Activated T-cell treated with anti-CD3 and anti-CD28 coated beads for 48 hours (primary cell): ENCODE measurements around the gene GRAMD4.
A peak's percentile ranks its signal among the peaks of the same experiment; 100 is the strongest.

Experiments used
- DNase-seq: peaks from one replicate; pipeline ENCODE4 v3.0.0-alpha.2; 2020; ENCODE audit warnings: low read depth

GRAMD4 gene

DNA sequence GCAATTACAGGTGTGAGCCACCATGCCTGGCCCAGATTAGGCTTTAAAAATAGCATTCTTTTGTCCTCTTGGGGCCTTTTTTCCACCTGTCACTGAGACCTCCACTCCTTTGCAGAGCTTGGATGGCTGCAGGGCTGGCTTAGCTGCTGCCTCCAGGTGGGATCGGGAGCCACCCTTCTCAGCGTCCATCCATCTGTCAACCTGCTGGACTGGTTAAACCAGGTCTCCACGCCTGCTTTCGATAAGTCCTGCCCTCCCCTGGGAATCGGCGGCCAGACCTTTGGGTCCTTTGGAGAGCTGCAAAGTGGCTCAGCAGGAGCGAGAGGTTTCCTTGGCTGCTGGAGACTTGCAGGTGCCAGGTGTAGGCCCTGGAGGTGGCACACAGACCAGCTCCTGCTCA, 23.4 kb upstream of the GRAMD4 start:
- no peak for DNase-seq

DNA sequence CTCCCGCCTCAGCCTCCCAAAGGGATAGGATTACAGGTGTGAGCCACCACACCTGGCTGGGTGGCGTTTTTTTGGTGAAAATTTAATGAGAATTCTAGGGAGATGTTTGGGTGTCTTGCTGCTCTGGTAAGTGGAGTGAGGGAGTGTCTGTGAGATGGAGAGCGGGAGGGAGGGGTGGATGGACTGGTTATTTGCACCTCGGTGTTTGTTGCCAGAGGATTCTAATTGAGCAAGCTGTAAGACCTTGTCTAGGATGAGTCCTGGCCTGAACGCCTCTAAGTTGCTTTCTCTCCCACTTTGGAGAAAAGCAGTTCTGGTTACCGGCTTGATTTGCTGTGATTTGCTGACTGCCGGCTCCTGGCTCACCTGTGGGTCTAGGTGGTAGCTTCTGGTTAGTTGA, 22.0 kb upstream of the GRAMD4 start:
- no peak for DNase-seq

DNA sequence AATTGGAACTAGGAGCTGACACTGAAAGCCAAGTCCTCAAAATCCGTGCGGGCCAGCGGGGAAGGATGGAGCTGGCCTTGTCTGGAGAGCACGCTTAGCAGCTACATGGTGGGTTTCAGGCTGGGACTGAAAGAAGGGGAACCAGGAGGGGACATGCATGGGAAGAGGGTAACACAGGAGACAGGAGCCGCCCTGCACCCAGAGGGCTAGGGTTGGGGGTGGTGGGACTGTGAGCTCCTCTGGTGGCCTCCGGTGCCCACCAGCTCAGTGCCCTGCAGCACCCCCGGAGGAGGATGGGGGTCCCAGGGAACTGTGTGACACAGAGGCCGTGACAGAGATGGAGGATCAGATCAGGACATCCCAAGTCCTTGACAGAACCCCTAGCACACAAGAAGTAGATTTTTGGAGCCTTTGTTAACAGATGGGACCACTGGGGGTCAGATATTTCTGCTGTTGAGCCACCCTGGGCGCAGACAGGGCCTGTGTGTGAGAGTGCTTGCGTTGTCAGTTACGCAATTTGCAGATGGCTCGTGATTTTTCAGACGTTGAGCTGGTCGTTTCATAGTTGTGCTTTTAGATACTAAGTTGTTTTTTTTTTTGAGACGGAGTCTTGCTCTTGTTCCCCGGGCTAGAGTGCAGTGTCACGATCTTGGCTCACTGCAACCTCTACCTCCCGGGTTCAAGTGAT, 21.3 kb upstream of the GRAMD4 start:
- no peak for DNase-seq

DNA sequence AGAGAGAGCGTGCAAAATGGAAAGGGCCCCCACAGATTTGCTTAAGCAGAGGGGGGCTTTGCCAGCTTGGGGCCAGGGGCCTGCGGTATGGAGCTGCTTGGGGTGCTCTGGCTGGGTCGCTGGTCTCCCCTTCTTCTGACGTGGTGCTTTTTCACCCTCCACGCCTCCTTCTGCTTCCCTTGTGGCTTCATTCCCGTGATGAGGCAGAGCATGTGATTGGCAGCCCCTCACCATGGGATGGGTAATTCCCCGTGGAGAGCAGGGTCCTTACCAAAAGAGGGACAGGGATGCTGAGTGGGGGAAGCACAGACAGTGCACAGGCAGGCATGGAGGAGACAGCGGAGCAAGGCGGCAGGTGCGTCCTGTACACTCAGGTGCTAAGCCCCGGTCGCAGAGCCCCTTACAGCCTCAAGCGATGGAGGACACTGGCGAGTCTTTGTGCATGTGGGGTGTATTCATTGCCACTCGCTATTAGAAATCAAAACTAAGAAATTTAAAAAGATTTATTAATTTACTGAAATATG, 19.9 kb upstream of the GRAMD4 start:
- no peak for DNase-seq

DNA sequence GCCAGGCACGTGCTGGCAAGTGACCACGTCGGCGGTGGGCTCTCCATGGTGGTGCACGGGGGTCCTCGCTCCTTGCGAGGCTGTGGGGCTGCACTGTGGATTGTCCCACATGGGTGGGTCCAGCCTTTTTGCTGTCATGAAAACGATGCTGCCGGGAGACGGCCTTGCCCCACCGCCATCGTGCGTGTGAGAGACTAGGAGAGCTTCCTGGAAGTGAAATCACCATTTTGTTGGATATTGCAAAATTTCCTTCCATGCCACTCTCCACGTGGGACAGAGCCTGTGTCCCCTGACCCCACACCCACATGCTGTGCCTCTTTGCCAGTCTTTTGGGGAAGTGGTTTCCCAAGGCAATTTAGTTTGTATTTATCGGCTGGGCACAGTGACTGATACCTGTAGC, 18.2 kb upstream of the GRAMD4 start:
- DNase-seq = no peak

DNA sequence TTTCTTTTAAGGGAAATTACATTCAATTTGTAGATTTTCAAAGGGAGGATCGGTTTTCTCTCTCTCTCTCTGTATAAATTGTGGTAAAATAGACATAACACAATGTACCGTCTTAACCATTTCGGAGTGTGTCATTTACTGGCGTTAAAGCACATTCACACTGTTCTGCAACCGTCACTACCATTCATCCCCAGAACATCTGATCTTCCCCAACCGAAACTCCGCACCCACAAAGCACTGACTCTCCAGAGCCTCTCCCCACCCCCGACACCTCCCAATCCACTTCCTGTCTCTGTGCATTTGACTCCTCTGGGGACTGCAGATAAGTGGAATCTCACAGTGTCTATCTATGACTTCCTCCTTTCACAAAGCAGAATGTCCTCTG, 15.9 kb upstream of the GRAMD4 start:
- DNase-seq = peak; percentile 71

DNA sequence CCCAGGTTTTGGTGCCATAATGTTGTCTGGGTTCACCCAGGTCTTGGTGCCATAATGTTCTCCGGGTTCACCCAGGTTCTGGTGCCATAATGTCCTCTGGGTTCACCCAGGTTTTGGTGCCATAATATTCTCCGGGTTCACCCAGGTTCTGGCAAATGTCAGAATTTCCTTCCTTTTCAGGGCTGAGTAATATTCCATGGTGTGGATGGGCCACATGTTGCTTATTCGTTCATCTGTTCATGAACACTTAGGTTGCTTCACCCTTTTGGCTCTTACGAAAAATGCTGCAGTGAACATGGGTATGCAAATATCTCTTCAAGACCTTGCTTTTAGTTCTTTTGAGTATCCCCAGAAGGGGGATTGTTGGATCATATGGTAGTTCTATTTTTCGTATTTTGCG, 15.1 kb upstream of the GRAMD4 start:
- DNase-seq = no peak

DNA sequence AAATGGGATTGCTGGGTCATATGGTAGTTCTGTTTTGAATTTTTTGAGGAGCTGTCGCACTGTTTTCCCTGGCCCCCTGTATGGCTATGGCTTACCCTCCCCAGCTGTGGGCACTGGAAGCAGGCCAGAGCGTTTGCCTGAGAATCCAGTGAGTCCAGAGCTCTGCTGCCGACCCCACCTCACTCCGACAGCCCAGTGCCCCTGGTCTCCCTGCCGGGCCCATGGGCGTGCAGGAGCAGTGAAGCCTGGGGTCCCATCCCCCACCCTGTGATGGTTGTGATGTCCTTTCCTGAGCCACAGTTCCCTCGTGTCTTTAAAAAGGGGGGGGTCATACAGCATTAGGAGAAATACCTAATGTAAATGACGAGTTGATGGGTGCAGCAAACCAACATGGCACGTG, 13.3 kb upstream of the GRAMD4 start:
- DNase-seq = no peak

DNA sequence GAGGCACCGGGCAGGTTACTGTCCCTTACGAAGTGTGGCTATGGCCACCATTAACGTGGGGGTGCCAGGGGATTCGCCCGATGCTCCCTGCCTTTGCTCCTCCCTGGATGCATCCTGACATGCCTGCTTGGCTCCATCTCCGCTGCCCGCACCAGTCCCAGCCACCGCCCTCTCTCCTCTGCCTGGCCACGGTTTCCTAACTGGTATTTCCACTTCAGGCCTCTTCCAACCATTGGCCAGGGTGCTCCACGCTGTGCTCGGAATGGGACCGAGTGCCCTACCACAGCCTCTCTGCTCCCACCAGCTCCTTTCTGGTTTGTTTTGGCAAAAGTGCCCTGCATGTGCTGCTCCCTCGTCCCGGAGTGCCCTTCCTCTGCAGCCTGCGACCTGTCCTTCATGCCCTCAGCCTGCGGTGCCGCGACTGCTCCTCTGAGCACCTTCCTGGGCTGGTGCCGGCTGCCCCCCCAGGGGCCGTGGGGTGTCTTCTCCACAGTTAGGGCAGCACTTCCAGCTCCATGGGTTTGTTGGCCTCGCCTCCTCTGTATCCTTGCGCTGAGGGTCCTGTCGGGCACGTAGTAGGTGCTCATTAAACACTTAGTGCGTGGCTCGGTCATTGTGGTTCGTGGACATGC, 12.6 kb upstream of the GRAMD4 start:
- DNase-seq = no peak

DNA sequence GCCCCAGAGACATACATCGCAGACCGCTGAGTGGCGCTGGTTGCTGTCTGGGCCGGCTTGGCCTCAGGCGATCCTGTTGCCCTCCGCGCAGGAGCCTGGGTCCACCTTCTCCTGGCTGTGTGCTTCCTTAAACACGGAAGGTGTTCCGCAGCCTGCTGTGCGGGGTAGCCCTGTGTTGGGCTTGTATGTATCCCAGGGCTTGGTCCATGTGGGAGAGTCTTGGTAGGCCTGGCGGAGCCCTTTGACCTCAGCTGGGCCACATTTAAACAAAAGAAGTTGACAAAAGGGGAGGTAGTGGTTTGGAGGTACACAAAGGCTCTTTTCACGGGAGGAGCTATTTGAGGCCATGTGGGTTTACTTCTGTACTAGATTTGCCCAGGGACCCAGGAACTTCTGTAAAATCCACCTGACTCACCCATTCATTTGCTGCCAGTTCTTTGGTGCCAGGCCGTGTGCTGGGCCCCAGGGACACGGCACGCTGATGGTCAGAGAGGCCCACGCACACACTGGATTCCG, 11.0 kb upstream of the GRAMD4 start:
- DNase-seq = no peak

DNA sequence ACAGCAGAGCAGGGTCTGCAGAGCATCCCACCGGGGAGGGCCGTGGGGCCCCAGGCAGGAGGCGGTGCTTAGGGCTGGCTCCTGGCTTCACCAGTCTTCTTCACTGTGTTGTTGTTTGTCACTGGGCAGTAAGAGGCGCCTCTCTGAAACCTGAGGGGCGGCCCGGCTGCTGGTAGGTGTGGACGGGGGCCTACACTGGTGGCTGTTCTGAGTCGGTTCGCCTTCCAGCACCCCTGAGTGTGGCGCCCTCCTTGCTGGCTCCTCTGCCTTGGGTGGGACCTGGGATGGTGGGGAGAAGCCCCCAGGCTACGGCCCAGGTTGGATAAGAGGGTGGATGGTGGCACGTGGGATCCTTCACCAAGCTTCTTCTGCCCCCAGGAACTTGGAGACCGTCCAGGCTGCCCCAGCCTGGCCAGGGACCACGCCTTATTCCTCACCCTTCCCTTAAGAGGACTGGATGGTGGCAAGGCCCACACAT, 10.4 kb upstream of the GRAMD4 start:
- DNase-seq = no peak

DNA sequence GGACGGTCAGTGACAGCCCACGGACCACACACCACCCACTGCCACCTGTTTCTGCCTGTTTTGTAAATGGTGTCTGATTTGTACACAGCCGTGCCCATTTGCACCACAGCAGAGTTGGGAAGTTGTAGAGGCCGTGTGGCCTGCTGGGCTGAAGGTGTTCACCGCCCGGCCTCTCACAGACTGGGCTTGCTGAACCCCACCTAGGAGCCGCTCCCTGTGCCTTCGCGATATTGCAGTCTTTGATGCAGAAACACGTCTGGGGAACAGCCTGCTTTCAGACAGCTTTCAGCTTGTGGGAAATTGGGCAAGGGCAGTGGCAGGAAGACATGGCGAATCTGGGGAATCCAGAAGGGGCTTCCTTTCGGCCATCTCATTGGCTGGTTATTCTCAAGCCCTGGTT, 9.8 kb upstream of the GRAMD4 start:
- DNase-seq = no peak

DNA sequence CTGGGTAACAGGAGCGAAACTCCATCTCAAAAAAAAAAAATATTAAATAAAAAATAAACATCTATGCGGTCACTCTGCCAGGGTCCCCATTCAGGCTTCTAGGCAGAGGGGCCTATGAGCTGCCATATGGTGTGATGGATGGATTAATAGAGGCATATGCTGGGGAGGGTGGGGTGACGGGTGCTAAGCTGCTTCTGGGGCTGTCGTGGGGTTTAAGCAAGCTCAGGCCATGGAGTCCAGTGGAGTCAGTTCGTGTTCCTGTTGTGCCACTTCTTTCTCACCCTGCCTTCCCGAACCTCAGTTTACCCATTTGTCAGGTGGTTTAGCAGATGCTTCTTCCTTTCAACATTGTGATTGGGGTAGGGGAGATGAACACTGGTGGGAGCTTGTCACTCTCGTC, 9.0 kb upstream of the GRAMD4 start:
- DNase-seq = no peak

DNA sequence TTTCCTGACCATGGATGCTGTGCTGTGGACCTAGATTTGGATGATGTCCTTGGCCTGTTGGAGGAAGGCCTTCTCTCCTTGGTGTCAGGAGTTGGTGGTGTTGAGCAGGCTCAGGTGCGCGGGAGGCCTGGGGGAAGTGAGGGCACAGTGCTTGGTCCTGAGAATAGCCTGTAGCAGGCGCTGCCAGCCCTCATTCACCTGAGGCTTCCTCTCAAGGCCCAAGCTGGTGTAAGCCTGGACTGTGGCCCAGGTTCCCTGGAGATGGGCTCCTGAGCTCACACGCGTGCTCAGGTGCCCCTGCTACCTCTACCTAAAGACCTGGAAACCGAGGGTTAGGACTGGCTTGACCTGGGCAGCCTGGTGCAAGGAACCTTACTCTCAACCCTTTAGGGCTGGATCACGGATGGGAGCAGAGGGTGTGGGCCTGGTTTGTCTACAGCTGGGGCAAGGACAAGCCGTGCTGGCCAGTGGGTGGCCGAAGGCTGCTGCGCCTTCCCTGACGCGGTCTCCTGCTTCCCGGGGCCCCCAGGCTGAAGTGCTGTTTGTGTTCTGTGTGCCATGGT, 7.8 kb upstream of the GRAMD4 start:
- no peak for DNase-seq

DNA sequence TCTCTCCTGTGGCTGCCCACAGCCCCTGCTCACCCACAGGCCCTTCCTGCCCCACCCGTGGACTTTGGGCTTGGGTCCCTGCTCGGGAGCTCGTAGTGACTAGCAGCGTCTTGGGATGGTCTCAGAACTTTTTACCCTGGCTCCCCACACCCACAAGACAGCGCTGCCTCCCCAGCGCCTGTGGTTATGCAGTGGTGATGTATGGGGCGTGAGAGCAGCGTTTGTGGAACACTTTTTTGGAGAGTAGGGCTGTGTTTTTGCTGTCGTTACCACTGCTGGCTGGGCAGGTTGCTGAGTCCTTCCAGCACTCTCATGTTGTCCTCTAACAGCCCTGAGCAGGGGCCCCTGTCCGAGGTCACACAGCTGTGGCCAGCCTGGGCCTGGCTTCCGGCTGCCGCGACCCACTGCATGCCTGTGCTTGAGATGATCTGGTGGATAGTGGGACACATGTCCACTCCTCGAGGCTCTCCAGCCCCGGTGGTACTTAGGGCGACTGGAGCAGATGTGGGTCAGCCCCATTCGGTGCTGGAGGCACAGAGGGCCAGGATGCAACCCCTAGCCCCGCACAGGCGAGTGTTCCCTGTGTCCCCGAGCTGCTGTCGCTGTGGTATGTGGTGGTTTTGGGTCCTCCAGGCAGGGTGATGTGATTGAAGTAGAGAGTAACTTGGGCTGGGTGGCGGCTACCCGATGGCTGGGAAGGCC, 7.1 kb upstream of the GRAMD4 start:
- peak; percentile 34 for DNase-seq

DNA sequence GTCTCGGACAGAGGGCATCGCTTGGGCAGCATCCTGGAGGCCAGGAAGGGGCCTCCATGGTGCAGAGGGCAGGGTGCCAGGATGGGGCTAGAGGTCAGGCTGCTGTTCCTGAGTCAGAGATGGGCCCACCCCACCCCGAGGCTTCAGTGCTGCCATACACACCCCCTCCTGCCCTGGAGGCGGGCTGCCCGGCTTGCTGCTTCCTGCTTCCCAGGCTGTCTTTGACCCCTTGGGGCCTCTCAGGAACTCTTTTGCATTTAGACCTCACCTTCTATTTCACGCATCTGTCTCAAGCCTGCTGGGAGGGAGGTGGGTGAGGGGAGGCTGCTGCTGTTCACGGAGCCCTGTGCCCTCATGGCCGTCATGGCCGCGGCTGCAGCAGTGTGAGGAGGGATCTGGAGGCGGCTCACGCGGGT, 6.6 kb upstream of the GRAMD4 start:
- no peak for DNase-seq

DNA sequence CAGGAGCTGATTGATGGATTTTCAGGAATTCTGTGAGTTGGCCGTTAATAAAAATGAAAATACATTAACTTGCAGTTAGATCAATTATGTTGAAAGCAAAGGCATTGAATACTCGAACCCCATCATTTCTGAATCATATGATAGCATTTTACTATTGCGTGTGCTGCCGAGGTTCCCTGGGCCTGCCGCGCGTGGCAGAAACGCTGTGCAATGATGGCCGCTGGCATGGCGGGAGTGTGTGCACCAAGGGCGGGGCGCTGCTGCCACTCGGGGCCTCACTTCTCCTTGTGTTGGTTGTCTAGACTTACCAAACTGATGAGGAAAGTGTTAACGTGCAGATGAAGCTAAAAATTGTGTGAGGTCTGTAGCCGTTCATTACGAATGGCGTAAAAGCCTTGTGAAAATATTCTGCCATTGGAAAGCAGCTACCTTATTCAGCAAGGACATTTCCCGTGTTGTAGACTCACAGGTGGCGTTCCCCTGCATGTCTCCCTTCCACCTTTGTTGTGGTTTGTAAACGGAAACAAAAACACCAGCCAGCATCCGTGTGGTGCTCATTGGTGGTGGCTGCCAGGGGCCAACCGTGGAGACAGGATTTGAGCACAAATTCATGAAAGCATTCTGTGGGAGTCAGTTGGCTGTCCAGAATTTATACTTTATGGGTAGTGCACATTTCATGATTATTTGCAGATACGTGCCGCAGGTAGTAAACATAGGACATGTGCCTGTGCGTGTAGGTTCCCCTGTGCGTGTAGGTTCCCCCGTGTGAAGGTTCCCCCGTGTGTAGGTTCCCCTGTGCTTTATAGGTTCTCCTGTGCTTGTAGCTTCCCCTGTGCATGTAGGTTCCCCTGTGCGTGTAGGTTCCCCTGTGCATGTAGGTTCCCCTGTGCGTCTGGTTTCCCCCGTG, 5.9 kb upstream of the GRAMD4 start:
- peak; percentile 46 for DNase-seq

DNA sequence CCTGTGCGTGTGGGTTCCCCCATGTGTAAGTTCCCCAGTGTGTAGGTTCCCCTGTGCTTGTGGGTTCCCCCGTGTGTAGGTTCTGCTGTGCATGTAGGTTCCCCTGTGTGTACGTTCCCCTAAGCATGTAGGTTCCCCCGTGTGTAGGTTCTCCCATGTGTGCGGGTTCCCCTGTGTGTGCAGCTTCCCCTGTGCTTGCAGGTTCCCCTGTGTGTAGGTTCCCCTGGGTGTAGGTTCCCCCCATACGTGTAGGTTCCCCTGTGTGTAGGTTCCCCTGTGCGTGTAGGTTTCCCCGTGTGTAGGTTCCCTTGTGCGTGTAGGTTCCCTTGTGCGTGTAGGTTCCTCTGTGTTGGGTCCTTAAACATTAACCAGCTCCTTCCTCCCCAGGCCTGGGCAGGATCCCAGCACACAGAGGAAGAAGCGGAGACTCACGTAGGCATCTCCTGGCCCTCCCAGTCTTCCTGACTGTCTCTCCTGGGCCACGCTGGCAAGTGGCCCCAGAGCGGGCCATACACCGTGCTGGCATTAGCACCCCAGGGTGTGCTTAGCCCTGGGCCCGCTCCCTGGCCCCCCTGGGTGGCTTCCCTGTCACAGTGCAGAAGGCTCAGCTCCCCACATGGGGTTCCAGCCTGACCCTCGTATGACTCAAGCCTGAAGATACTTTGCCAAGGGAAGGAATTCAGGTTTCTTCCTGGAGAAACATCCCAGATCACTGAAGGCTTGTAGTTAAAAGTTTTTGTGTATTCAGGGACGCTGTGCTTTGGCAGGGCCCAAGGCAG, 2.8 kb upstream of the GRAMD4 start:
- no peak for DNase-seq

DNA sequence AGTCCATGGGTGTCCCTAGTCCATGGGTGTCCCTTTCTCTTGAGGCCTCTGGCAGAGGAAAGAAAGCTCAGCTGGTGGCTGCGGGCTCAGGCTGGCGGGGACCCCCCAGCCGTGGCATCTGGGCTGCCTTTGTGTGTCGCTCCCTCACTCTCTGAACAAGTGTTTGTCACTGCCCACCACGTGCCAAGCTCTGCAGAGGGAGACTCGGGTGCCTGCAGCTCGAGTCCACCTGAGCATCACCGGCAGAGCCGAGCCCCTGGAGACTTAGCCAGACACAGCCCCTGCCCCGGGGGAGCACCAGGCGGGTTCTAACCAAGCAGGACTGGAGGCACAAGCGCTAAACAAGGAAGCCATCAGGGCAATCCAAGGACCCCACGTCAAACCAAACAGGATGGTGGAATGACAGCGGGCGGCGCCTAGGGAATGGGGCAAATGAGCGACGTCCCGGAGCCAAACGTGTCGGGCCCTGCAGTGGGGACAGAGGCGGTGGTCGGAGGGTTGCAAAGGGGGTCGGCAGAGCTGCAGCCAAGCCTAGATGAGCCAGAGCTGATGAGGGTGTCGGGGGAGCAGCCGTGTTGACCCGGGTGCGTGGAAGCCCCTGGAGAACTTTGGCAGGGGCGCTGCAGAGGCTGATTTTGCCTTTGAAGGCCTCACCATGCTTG, 2.1 kb upstream of the GRAMD4 start:
- DNase-seq = no peak

DNA sequence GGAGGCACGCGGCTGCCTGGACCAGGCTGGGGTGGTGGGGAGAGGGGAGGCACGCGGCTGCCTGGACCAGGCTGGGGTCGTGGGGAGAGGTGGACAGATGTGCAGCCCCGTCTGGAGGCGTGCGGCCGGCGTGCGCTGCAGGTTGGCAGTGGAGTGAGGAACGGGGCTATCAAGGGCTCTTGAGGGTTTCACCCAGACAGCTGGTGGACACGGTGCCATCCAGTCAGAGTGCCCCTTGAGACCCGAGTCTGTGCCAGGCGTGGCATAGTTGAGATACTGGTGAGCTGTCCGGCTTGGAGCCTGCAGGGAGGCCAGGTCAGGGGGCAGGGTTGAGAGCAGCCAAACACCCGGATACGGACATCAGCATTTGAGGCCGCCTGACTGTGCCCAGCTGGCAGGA, 1.5 kb upstream of the GRAMD4 start:
- no peak for DNase-seq
